ENCODE measurements around the gene ANKS1B.
"Not testable (repeated sequence)": the region's sequence is repeated elsewhere in the genome, so short reads cannot be mapped to it uniquely, and the experiment has no call there.

ANKS1B gene

GRCh38 chr12:99752740-99753139 lies 232.0 kb downstream of the ANKS1B start:
- no peak for DNase-seq

GRCh38 chr12:99746538-99746937 lies 238.2 kb downstream of the ANKS1B start:
- DNase-seq = no peak

GRCh38 chr12:99745895-99746294 lies 238.8 kb downstream of the ANKS1B start:
- DNase-seq = no peak

GRCh38 chr12:99745121-99745520 lies 239.6 kb downstream of the ANKS1B start:
- DNase-seq = no peak

- DNase-seq = no peak
Measured at GRCh38 chr12:99736760-99737269, 247.9 kb downstream of the ANKS1B start.

GRCh38 chr12:99732131-99732530 lies 252.6 kb downstream of the ANKS1B start:
- DNase-seq = no peak

- DNase-seq = no peak
Measured at GRCh38 chr12:99722690-99723486, 261.8 kb downstream of the ANKS1B start.

GRCh38 chr12:99721715-99722275 lies 262.9 kb downstream of the ANKS1B start:
- no peak for DNase-seq

GRCh38 chr12:99720083-99720465 lies 264.7 kb downstream of the ANKS1B start:
- not testable (repeated sequence) for DNase-seq

- not testable (repeated sequence) for DNase-seq
Measured at GRCh38 chr12:99719411-99720082, 265.2 kb downstream of the ANKS1B start.

- DNase-seq = not testable (repeated sequence)
Measured at GRCh38 chr12:99715841-99716510, 268.8 kb downstream of the ANKS1B start.

GRCh38 chr12:99714921-99715320 lies 269.8 kb downstream of the ANKS1B start:
- DNase-seq = not testable (repeated sequence)

- no peak for DNase-seq
Measured at GRCh38 chr12:99713946-99714520, 270.7 kb downstream of the ANKS1B start.

- DNase-seq = no peak
Measured at GRCh38 chr12:99712281-99712680, 272.5 kb downstream of the ANKS1B start.

- DNase-seq = no peak
Measured at GRCh38 chr12:99711246-99711645, 273.5 kb downstream of the ANKS1B start.

GRCh38 chr12:99709619-99710018 lies 275.1 kb downstream of the ANKS1B start:
- DNase-seq = no peak

GRCh38 chr12:99709116-99709515 lies 275.6 kb downstream of the ANKS1B start:
- no peak for DNase-seq

- DNase-seq = no peak
Measured at GRCh38 chr12:99707883-99708282, 276.9 kb downstream of the ANKS1B start.

GRCh38 chr12:99706736-99707473 lies 277.8 kb downstream of the ANKS1B start:
- no peak for DNase-seq

GRCh38 chr12:99704458-99704857 lies 280.3 kb downstream of the ANKS1B start:
- no peak for DNase-seq

GRCh38 chr12:99704036-99704435 lies 280.7 kb downstream of the ANKS1B start:
- no peak for DNase-seq

GRCh38 chr12:99700032-99700431 lies 284.7 kb downstream of the ANKS1B start:
- DNase-seq = no peak
